Measurements from ENCODE around the gene MYT1.

- TF ChIP-seq POLR2AphosphoS5 (IDR thresholded peaks at IDR 0.05; ENCODE audit: low read depth, low read length) (no peak), TAF1 (IDR thresholded peaks at IDR 0.05; ENCODE audit: low read depth, low read length) (no peak), POLR2A (IDR thresholded peaks at IDR 0.05; ENCODE audit: low read depth, low read length) (no peak), SPI1 (IDR thresholded peaks at IDR 0.05; ENCODE audit: low read depth, low read length) (no peak), PAX5 (IDR thresholded peaks at IDR 0.05; ENCODE audit: insufficient read depth, low read length, severe bottlenecking) (no peak), POU2F2 (IDR thresholded peaks at IDR 0.05; ENCODE audit: low read depth, low read length) (no peak)
These were observed 96.0 kb downstream of the MYT1 start for GRCh38 chr20:64260239-64260638.
